SK-N-SH treated with all-trans-retinoic acid at 6 μM for 48 hours (cell line): ENCODE results near the gene ARMH4.

Experiments used
- ATAC-seq: fragments of 200-7000 bp; cut with Tn5 transposase; 3 replicates; pipeline ENCODE4 v1.9.1; 2020; ENCODE audit warnings: mild to moderate bottlenecking, moderate library complexity
- ARNTL ChIP-seq: fragments of 450-650 bp; formaldehyde crosslinking; IDR thresholded peaks from 2 replicates; pipeline ENCODE4 v1.5.0; 2020; ENCODE audit warnings: low read depth, mild to moderate bottlenecking, moderate library complexity, borderline replicate concordance
- BACH2 ChIP-seq: fragments of 250-450 bp; sonication (Bioruptor Pico); IDR thresholded peaks from 2 replicates; pipeline ENCODE4 v1.9.0; 2021; ENCODE audit warnings: mild to moderate bottlenecking, borderline replicate concordance
- CREB5 ChIP-seq: fragments of 250-450 bp; sonication (Bioruptor Pico); IDR thresholded peaks from 2 replicates; pipeline ENCODE4 v1.5.1; 2020; ENCODE audit warnings: low read depth, mild to moderate bottlenecking, moderate library complexity
- CSDC2 ChIP-seq: fragments of 250-450 bp; sonication (Bioruptor Pico); IDR thresholded peaks from 2 replicates; pipeline ENCODE4 v1.5.0; 2020; ENCODE audit warnings: mild to moderate bottlenecking, moderate library complexity
- CSRNP3 ChIP-seq: fragments of 250-450 bp; sonication (Bioruptor Pico); IDR thresholded peaks from 2 replicates; pipeline ENCODE4 v1.5.1; 2021; ENCODE audit warnings: mild to moderate bottlenecking, moderate library complexity
- GLIS3 ChIP-seq: fragments of 250-450 bp; sonication (Bioruptor Pico); IDR thresholded peaks from 2 replicates; pipeline ENCODE4 v1.5.0; 2020; ENCODE audit warnings: mild to moderate bottlenecking, moderate library complexity
- ISL1 ChIP-seq: fragments of 250-450 bp; sonication (Bioruptor Pico); IDR thresholded peaks from 2 replicates; pipeline ENCODE4 v2.1.2; 2022; ENCODE audit warnings: mild to moderate bottlenecking, moderate library complexity
- PATZ1 ChIP-seq: fragments of 250-450 bp; sonication (Bioruptor Pico); IDR thresholded peaks from 2 replicates; pipeline ENCODE4 v1.8.0; 2020; ENCODE audit warnings: mild to moderate bottlenecking, moderate library complexity, borderline replicate concordance
- POU6F1 ChIP-seq: fragments of 250-450 bp; sonication (Bioruptor Pico); IDR thresholded peaks from 2 replicates; pipeline ENCODE4 v1.8.0; 2021; ENCODE audit warnings: low read depth, mild to moderate bottlenecking, moderate library complexity, borderline replicate concordance
- RARB ChIP-seq: fragments of 250-450 bp; sonication (Bioruptor Pico); IDR thresholded peaks from 2 replicates; pipeline ENCODE4 v1.8.0; 2021; ENCODE audit warnings: mild to moderate bottlenecking, moderate library complexity
- SNAI2 ChIP-seq: fragments of 250-450 bp; sonication (Bioruptor Pico); IDR thresholded peaks from 2 replicates; pipeline ENCODE4 v1.5.0; 2020; ENCODE audit warnings: mild to moderate bottlenecking, moderate library complexity
- TOX ChIP-seq: fragments of 250-450 bp; sonication (Bioruptor Pico); IDR thresholded peaks from 2 replicates; pipeline ENCODE4 v1.8.0; 2021; ENCODE audit warnings: mild to moderate bottlenecking, moderate library complexity, borderline replicate concordance
- ZC3H10 ChIP-seq: fragments of 250-450 bp; sonication (Bioruptor Pico); IDR thresholded peaks from 2 replicates; pipeline ENCODE4 v1.5.1; 2021; ENCODE audit warnings: mild to moderate bottlenecking, moderate library complexity
- ZFP3 ChIP-seq: fragments of 250-450 bp; sonication (Bioruptor Pico); IDR thresholded peaks from 2 replicates; pipeline ENCODE4 v1.5.0; 2020; ENCODE audit warnings: mild to moderate bottlenecking, moderate library complexity
- ZFP30 ChIP-seq: fragments of 450-650 bp; formaldehyde crosslinking; IDR thresholded peaks from 2 replicates; pipeline ENCODE4 v1.5.0; 2022; ENCODE audit warnings: mild to moderate bottlenecking, moderate library complexity
- ZNF565 ChIP-seq: fragments of 450-650 bp; formaldehyde crosslinking; conservative IDR thresholded peaks from 2 replicates; pipeline ENCODE4 v1.5.0; 2020; ENCODE audit warnings: low read depth, mild to moderate bottlenecking, moderate library complexity
- ZNF70 ChIP-seq: fragments of 450-650 bp; formaldehyde crosslinking; IDR thresholded peaks from 2 replicates; pipeline ENCODE4 v1.5.0; 2020; ENCODE audit warnings: mild to moderate bottlenecking, moderate library complexity

Gene ARMH4

GRCh38 chr14:57988445-57988844 lies 163.6 kb downstream of the ARMH4 start:
- TF ChIP-seq ZC3H10 (CRISPR knock-in tag) (no peak), PATZ1 (no peak), RARB (CRISPR knock-in tag) (no peak), TOX (CRISPR knock-in tag) (no peak), ZFP30 (no peak), GLIS3 (CRISPR knock-in tag) (no peak)

GRCh38 chr14:57987596-57988300 lies 164.3 kb downstream of the ARMH4 start:
- ATAC-seq: no peak
- TF ChIP-seq ZFP30 (no peak), TOX (CRISPR knock-in tag) (no peak), ARNTL (no peak), RARB (CRISPR knock-in tag) (no peak), CREB5 (CRISPR knock-in tag) (no peak), CSDC2 (CRISPR knock-in tag) (no peak), CSRNP3 (CRISPR knock-in tag) (no peak), ZFP3 (no peak)

More at GRCh38 chr14:57988445-57988844, 163.6 kb downstream of the ARMH4 start:
- ATAC-seq: no peak

- no peak for ATAC-seq
- TF ChIP-seq ARNTL (no peak), GLIS3 (CRISPR knock-in tag) (no peak), SNAI2 (no peak), BACH2 (CRISPR knock-in tag) (no peak), ZC3H10 (CRISPR knock-in tag) (no peak), ZNF565 (CRISPR knock-in tag) (no peak), TOX (CRISPR knock-in tag) (no peak), ZNF70 (CRISPR knock-in tag) (no peak), PATZ1 (no peak), POU6F1 (CRISPR knock-in tag) (no peak)
Measured at GRCh38 chr14:57987051-57987450, 165.0 kb downstream of the ARMH4 start.

GRCh38 chr14:57982804-57983634 lies 169.0 kb downstream of the ARMH4 start:
- no peak for ATAC-seq
- no peak for TF ChIP-seq ISL1 (CRISPR knock-in tag)
